Activated CD8-positive, alpha-beta memory T cell treated with anti-CD3 and anti-CD28 coated beads for 36 hours (primary cell): ENCODE results near the gene CRISPLD2. TPM values are rescaled to one million over a fixed set of nuclear protein-coding genes. Genes with fewer than 3 reads are reported as not detected.

Experiments used
- CTCF ChIA-PET: fragments of 350-600 bp; sonication (Branson Sonifier 250); formaldehyde crosslinking; loops from one replicate; lab custom pipeline; 2021; ENCODE audit warnings: antibody characterized with exemption; lab: Charles Lee
- POLR2A ChIA-PET: fragments of 350-600 bp; sonication (Branson Sonifier 250); formaldehyde crosslinking; loops from one replicate; lab custom pipeline; 2021; ENCODE audit warnings: antibody characterized with exemption; lab: Charles Lee
- total RNA-seq, 2 experiments: library from RNA; stranded (reverse); gene quantifications; one replicate each; pipeline ENCODE4 v1.2.3, GENCODE V29; 2021

Gene CRISPLD2
- total RNA-seq, 2 experiments from 2014 or later, result 0.04 TPM; not detected in 1

DNA sequence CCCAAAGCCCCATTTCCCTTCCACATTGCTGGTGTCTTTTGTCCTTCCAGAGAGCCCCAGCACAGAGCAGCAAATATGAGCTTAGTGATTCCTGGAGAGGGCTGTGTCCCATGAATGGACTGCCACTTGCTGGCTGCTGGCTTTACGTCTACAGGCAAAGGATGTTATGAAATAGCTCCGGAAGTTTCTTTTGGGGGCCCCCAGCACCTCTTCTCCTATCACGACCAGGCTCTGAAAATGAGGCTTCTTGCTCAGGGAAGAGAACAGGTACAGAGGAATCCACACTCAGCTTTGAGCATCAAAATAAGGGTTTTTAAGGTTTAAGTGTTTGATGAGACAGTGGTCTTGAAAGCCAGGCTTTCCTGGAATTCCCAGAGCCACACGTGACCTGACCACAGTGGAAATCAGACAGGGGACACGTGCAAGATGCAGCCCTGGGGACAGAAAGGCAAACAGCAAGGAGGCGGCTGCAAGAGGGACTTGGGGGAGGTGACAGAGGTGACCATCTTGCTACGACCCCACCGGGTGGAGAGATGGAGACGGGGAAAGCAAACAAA is 133.5 kb downstream of the CRISPLD2 start:
- POLR2A ChIA-PET, result no interaction called here
- CTCF ChIA-PET, result interaction anchor here (1.2 to 4.4 kb wide), 6 partner anchors 10 to 282 kb away, joined by 3 to 31 read pairs (median 8); no protein-coding TSS in a partner anchor

DNA sequence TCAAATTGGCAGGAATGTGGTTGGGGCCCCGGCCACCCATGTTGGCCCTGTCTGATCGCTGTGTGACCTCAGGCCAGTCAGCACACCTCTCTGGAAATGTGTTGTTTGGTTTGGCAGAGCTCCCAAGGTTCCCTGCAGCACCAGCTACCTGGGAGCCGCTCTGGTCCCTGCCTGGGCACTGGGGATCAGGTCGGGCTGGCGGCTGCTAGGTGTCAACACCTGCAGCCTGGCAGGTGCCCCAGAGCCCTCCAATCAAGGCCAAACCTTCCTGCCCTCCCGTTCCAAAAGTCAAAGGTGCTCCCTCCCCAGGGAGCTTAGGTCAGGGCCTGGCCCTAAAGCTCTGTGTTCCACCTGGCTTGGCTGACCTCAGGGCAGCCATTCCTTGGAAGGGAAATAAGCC is 135.6 kb downstream of the CRISPLD2 start:
- ChIA-PET POLR2A (no interaction called here), CTCF (interaction anchor here (1.3 kb wide), 1 partner anchor 15 kb away, joined by 6 read pairs; no protein-coding TSS in a partner anchor)

DNA sequence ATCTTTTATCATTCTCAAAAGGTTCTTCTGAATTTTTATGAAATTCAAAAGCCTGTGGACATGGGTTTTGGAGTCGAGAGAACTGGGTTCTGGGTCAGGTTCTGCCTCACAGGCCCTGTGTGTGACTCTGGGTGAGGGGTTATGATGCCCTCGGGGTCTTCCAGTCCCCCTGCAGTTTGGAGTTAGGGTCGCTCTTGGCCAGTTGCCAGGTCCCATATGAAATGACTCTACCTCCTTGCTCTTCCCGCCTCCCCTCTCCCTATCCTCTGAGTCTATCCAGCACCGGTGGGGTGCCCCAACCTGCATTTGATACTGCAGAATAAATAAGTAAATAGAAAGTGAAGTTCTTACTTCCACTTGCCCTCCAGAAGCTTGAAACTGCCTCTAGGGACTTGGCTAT is 137.4 kb downstream of the CRISPLD2 start:
- POLR2A ChIA-PET, result no interaction called here
- CTCF ChIA-PET, result interaction anchor here (1.4 kb wide), 1 partner anchor 14 kb away, joined by 5 read pairs; no protein-coding TSS in a partner anchor

DNA sequence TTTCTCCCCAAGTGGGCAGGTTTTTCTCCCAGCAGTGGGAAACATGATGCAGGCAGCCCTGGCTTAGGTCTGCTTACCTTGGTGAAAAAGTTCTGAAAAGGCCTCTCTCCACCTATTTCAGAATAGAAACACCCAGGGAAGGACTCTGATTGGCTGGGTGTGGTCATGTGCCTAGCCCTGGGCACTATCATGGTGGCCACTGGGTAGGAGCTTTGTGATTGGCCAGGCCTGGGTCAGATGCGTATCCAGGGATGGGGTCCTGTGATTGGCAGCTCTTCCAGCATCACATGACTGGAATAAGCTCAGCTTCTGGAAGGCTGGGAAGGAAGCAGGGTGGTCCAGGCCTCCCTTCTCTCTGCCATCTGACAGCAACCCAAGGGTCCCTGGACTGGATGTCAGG is 138.0 kb downstream of the CRISPLD2 start:
- CTCF ChIA-PET, result interaction anchor here (1.4 kb wide), 1 partner anchor 13 kb away, joined by 5 read pairs; no protein-coding TSS in a partner anchor
- POLR2A ChIA-PET, result no interaction called here

Other genes with a start within 250 kb of the CRISPLD2 start
- gene COTL1, start 201.9 kb upstream of the CRISPLD2 start, total RNA-seq, result 100 to 1,000 TPM; 450 to 456 TPM
- gene KLHL36, start 171.5 kb upstream of the CRISPLD2 start, total RNA-seq, result 10 to 100 TPM; 34.8 to 35.0 TPM
- 100 to 1,000 TPM; 140 TPM for gene USP10, start 120.0 kb upstream of the CRISPLD2 start, total RNA-seq
- gene ZDHHC7, start 191.6 kb downstream of the CRISPLD2 start, total RNA-seq, result 10 to 100 TPM; 31.2 to 33.0 TPM
- 1 to 10 TPM; 7.1 TPM for gene KIAA0513, start 207.8 kb downstream of the CRISPLD2 start, total RNA-seq